Activated naive CD4-positive, alpha-beta T cell treated with anti-CD3 and anti-CD28 coated beads for 36 hours (primary cell): ENCODE results near the gene ACSF3. TPM values are rescaled to one million over a fixed set of nuclear protein-coding genes. Genes with fewer than 3 reads are reported as not detected.
"Not testable (repeated sequence)": the region's sequence is repeated elsewhere in the genome, so short reads cannot be mapped to it uniquely, and the experiment has no call there.

Experiments used
- CTCF ChIA-PET: fragments of 350-600 bp; sonication (Branson Sonifier 250); formaldehyde crosslinking; loops from one replicate; lab custom pipeline; 2021; ENCODE audit warnings: antibody characterized with exemption; lab: Charles Lee
- DNase-seq: peaks from one replicate; pipeline ENCODE4 v3.0.0-alpha.2; 2020
- H3K27ac Mint-ChIP-seq: one replicate; pipeline ENCODE4 v1.8.0; 2021; ENCODE audit warnings: mild to moderate bottlenecking, mixed read lengths
- H3K27me3 Mint-ChIP-seq: one replicate; pipeline ENCODE4 v1.8.0; 2021; ENCODE audit warnings: low read depth, mixed read lengths
- H3K36me3 Mint-ChIP-seq: one replicate; pipeline ENCODE4 v1.8.0; 2021; ENCODE audit warnings: low read depth, mixed read lengths
- H3K4me1 Mint-ChIP-seq: one replicate; pipeline ENCODE4 v1.8.0; 2021; ENCODE audit warnings: low read depth, mixed read lengths
- H3K4me3 Mint-ChIP-seq: one replicate; pipeline ENCODE4 v1.8.0; 2021; ENCODE audit warnings: mild to moderate bottlenecking, moderate library complexity, mixed read lengths
- H3K9me3 Mint-ChIP-seq: one replicate; pipeline ENCODE4 v1.8.0; 2021; ENCODE audit warnings: mixed read lengths
- intact Hi-C: fragments of 100-400 bp; cut with micrococcal nuclease; formaldehyde crosslinking; loops from one replicate; pipeline ENCODE4 v1.15.1; 2023
- total RNA-seq, 2 experiments: library from RNA; stranded (reverse); gene quantifications; one replicate each; pipeline ENCODE4 v1.2.3, GENCODE V29; 2021

The ACSF3 gene
- total RNA-seq, 2 experiments from 2014 or later = 26.1 to 26.7 TPM

- Mint-ChIP-seq H3K4me1 (no peaks in the 10 kb centered on the region), H3K4me3 (no peak overlapping the region), H3K27ac (no peak overlapping the region), H3K27me3 (no peaks in the 10 kb centered on the region), H3K9me3 (no peaks in the 10 kb centered on the region), H3K36me3 (no peaks in the 10 kb centered on the region)
- intact Hi-C loops = no loop called here
- CTCF ChIA-PET = no interaction called here
- DNase-seq = no peak
Measured at GRCh38 chr16:89070590-89070989, 23.1 kb upstream of the ACSF3 start.

GRCh38 chr16:89071686-89072547 lies 21.7 kb upstream of the ACSF3 start:
- no peak overlapping the region for H3K4me3 Mint-ChIP-seq
- H3K4me1 Mint-ChIP-seq = no peaks in the 10 kb centered on the region
- H3K27me3 Mint-ChIP-seq = no peaks in the 10 kb centered on the region
- CTCF ChIA-PET = no interaction called here
- intact Hi-C loops = no loop called here
- DNase-seq = no peak
- H3K27ac Mint-ChIP-seq = no peak overlapping the region
- H3K36me3 Mint-ChIP-seq = no peaks in the 10 kb centered on the region
- no peaks in the 10 kb centered on the region for H3K9me3 Mint-ChIP-seq

GRCh38 chr16:89072548-89073130 lies 21.0 kb upstream of the ACSF3 start:
- CTCF ChIA-PET = no interaction called here
- DNase-seq = no peak
- H3K27ac Mint-ChIP-seq = no peak overlapping the region

GRCh38 chr16:89073346-89074071 lies 20.1 kb upstream of the ACSF3 start:
- Mint-ChIP-seq H3K27ac (no peak overlapping the region), H3K27me3 (no peaks in the 10 kb centered on the region), H3K4me1 (no peaks in the 10 kb centered on the region), H3K36me3 (no peaks in the 10 kb centered on the region), H3K9me3 (no peaks in the 10 kb centered on the region), H3K4me3 (no peak overlapping the region)
- CTCF ChIA-PET = no interaction called here
- no peak for DNase-seq
- intact Hi-C loops = no loop called here

More at GRCh38 chr16:89072548-89073130, 21.0 kb upstream of the ACSF3 start:
- no peaks in the 10 kb centered on the region for H3K4me1 Mint-ChIP-seq
- no peaks in the 10 kb centered on the region for H3K9me3 Mint-ChIP-seq
- H3K36me3 Mint-ChIP-seq = no peaks in the 10 kb centered on the region
- H3K4me3 Mint-ChIP-seq = no peak overlapping the region
- intact Hi-C loops = no loop called here
- H3K27me3 Mint-ChIP-seq = no peaks in the 10 kb centered on the region

- H3K27me3 Mint-ChIP-seq, H3K4me3 Mint-ChIP-seq, DNase-seq, H3K9me3 Mint-ChIP-seq, H3K36me3 Mint-ChIP-seq, H3K4me1 Mint-ChIP-seq, CTCF ChIA-PET, intact Hi-C loops, H3K27ac Mint-ChIP-seq: not testable (repeated sequence)
Measured at GRCh38 chr16:89074072-89074674, 19.5 kb upstream of the ACSF3 start.

- intact Hi-C loops = no loop called here
- no peaks in the 10 kb centered on the region for H3K9me3 Mint-ChIP-seq
- CTCF ChIA-PET = no interaction called here
Measured at GRCh38 chr16:89074803-89075688, 18.6 kb upstream of the ACSF3 start.

GRCh38 chr16:89076159-89076558 lies 17.5 kb upstream of the ACSF3 start:
- CTCF ChIA-PET = no interaction called here
- H3K4me1 Mint-ChIP-seq = no peaks in the 10 kb centered on the region
- no peaks in the 10 kb centered on the region for H3K9me3 Mint-ChIP-seq
- no peaks in the 10 kb centered on the region for H3K27me3 Mint-ChIP-seq
- no peaks in the 10 kb centered on the region for H3K36me3 Mint-ChIP-seq
- no peak for DNase-seq
- no peak overlapping the region for H3K27ac Mint-ChIP-seq
- H3K4me3 Mint-ChIP-seq = no peak overlapping the region
- intact Hi-C loops = no loop called here

More at GRCh38 chr16:89074803-89075688, 18.6 kb upstream of the ACSF3 start:
- Mint-ChIP-seq H3K4me3 (no peak overlapping the region), H3K4me1 (no peaks in the 10 kb centered on the region), H3K36me3 (no peaks in the 10 kb centered on the region), H3K27ac (no peak overlapping the region), H3K27me3 (no peaks in the 10 kb centered on the region)
- no peak for DNase-seq

GRCh38 chr16:89077076-89077475 lies 16.6 kb upstream of the ACSF3 start:
- Mint-ChIP-seq H3K27ac (no peak overlapping the region), H3K36me3 (no peaks in the 10 kb centered on the region), H3K27me3 (no peaks in the 10 kb centered on the region), H3K4me1 (no peaks in the 10 kb centered on the region), H3K9me3 (no peaks in the 10 kb centered on the region), H3K4me3 (no peak overlapping the region)
- intact Hi-C loops = no loop called here
- CTCF ChIA-PET = no interaction called here
- DNase-seq = no peak

GRCh38 chr16:89078172-89078571 lies 15.5 kb upstream of the ACSF3 start:
- Mint-ChIP-seq H3K9me3 (no peaks in the 10 kb centered on the region), H3K4me3 (no peak overlapping the region), H3K36me3 (no peaks in the 10 kb centered on the region), H3K4me1 (no peaks in the 10 kb centered on the region), H3K27ac (no peak overlapping the region), H3K27me3 (no peaks in the 10 kb centered on the region)
- CTCF ChIA-PET = no interaction called here
- no peak for DNase-seq
- intact Hi-C loops = no loop called here

- H3K27ac Mint-ChIP-seq = no peak overlapping the region
- H3K9me3 Mint-ChIP-seq = no peaks in the 10 kb centered on the region
- no peak overlapping the region for H3K4me3 Mint-ChIP-seq
- H3K4me1 Mint-ChIP-seq = peaks cover 3% of the 10 kb centered on the region
- no peak for DNase-seq
- no peaks in the 10 kb centered on the region for H3K36me3 Mint-ChIP-seq
- intact Hi-C loops = no loop called here
- CTCF ChIA-PET = no interaction called here
- no peaks in the 10 kb centered on the region for H3K27me3 Mint-ChIP-seq
Measured at GRCh38 chr16:89079434-89079980, 14.1 kb upstream of the ACSF3 start.

GRCh38 chr16:89080196-89080853 lies 13.3 kb upstream of the ACSF3 start:
- Mint-ChIP-seq H3K4me3 (no peak overlapping the region), H3K4me1 (peaks cover 3% of the 10 kb centered on the region), H3K9me3 (no peaks in the 10 kb centered on the region), H3K27me3 (no peaks in the 10 kb centered on the region), H3K36me3 (no peaks in the 10 kb centered on the region), H3K27ac (no peak overlapping the region)
- no peak for DNase-seq
- CTCF ChIA-PET = no interaction called here
- intact Hi-C loops = no loop called here
